ENCODE results near the gene TFAP2C.

DNA sequence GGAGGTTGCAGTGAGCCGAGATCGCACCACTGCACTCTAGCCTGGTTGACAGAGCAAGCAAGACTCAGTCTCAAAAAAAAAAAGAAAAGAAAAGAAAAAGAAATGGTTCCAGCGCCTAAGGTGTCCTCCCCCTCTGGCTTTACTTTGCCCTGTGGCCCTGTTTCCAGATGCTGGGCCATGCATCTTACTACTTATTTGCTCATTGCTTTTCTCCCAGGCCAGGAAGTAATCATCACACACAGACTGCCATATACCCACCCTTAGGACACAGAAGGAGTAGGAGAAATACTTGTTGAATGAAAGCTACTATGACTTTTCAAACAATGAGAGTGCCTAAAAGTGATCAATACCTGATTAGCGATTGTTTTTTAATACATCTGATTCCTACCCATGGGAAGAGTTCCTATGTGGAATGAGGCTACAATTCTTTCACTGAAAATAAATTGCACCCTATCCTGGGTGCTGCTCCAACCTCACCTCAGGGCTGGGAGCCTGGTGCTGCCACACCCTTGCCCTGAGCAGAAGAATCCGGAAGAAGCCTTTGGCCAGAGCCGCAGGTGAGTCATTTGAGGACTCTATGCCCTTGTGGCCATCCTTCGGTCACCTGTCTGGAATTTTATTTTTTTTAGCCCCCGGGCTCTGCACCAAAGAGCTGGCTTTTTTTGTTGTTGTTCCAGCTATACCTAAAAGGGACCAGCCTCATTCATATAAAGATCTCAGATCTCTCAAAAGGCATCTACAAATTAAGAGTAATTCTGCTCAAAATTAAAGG lies 22.7 kb upstream of the TFAP2C start:
- no peak for TF ChIP-seq CTCF (IDR thresholded peaks at IDR 0.05; ENCODE audit: low read length)
- TF ChIP-seq EZH2phosphoT487 (IDR thresholded peaks at IDR 0.05; ENCODE audit: low read length), result no peak

Measured in MM.1S (cell line).